ENCODE data around the gene TPM4. TPM values are rescaled to one million over a fixed set of nuclear protein-coding genes. Genes with fewer than 3 reads are reported as not detected.
"Not testable (repeated sequence)": the region's sequence is repeated elsewhere in the genome, so short reads cannot be mapped to it uniquely, and the experiment has no call there.

The TPM4 gene
- total RNA-seq, 1 experiment from 2014 or later: 219 TPM

DNA sequence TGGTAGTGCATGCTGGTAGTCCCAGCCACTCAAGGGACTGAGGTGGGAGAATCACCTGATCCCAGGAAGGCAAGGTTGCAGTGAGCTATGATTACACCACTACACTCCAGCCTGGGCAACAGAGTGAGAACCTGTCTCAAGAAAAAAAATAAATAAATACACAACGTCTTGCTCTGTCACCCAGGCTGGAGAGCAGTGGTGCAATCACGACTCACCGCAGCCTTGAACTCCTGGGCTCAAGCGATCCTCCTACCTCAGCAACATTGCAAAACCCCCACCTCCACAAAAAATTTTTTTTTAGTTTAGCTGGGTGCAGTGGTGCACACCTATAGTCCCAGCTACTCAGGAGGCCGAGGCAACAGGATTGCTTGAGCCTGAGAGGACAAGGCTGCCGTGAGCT lies 8.8 kb downstream of the TPM4 start:
- TF ChIP-seq, protein P1, sequence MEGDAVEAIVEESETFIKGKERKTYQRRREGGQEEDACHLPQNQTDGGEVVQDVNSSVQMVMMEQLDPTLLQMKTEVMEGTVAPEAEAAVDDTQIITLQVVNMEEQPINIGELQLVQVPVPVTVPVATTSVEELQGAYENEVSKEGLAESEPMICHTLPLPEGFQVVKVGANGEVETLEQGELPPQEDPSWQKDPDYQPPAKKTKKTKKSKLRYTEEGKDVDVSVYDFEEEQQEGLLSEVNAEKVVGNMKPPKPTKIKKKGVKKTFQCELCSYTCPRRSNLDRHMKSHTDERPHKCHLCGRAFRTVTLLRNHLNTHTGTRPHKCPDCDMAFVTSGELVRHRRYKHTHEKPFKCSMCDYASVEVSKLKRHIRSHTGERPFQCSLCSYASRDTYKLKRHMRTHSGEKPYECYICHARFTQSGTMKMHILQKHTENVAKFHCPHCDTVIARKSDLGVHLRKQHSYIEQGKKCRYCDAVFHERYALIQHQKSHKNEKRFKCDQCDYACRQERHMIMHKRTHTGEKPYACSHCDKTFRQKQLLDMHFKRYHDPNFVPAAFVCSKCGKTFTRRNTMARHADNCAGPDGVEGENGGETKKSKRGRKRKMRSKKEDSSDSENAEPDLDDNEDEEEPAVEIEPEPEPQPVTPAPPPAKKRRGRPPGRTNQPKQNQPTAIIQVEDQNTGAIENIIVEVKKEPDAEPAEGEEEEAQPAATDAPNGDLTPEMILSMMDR (IDR thresholded peaks at IDR 0.05; ENCODE audit: unreplicated experiment): no peak
- Mint-ChIP-seq H3K36me3 (ENCODE audit: insufficient read depth, unreplicated experiment) (peaks cover 92% of the 10 kb centered on the region), H3K4me3 (ENCODE audit: low read depth, unreplicated experiment) (no peak overlapping the region), H3K27me3 (ENCODE audit: unreplicated experiment) (no peaks in the 10 kb centered on the region), H3K27ac (ENCODE audit: unreplicated experiment) (no peak overlapping the region), H3K9me3 (ENCODE audit: low read depth, unreplicated experiment) (no peaks in the 10 kb centered on the region), H3K4me1 (ENCODE audit: low read depth, unreplicated experiment) (peaks cover 34% of the 10 kb centered on the region)
- intact Hi-C loops (cut with micrococcal nuclease; ENCODE audit: unreplicated experiment): no loop called here
- BruUV-seq (replicated peaks): no TSS peak
- CTCF ChIA-PET: interaction anchor here (0.6 kb wide), 1 partner anchor 14 kb away, joined by 11 read pairs; no protein-coding TSS in a partner anchor
- no peak for DNase-seq

DNA sequence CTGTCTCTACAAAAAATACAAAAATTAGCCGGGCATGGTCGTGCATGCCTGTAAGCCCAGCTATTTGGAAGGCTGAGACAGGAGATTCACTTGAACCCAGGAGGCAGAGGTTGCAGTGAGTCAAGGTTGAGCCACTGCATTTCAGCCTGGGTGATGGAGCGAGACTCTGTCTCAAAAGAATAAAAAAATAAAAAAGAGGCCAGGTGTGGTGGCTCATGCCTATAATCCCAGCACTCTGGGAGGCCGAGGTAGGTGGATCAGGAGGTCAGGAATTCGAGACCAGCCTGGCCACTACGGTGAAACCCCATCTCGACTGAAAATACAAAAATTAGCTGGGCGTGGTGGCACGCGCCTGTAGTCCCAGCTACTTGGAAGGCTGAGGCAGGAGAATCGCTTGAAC lies 11.1 kb downstream of the TPM4 start:
- CTCF ChIA-PET: interaction anchor here (2.3 kb wide), 1 partner anchor 17 kb away, joined by 9 read pairs; no protein-coding TSS in a partner anchor
- Mint-ChIP-seq H3K36me3 (ENCODE audit: insufficient read depth, unreplicated experiment) (peaks cover 87% of the 10 kb centered on the region), H3K4me3 (ENCODE audit: low read depth, unreplicated experiment) (peak overlapping the region; percentile 55), H3K4me1 (ENCODE audit: low read depth, unreplicated experiment) (peaks cover 34% of the 10 kb centered on the region), H3K27ac (ENCODE audit: unreplicated experiment) (peak overlapping the region; percentile 95)
- H3K9me3 Mint-ChIP-seq (ENCODE audit: low read depth, unreplicated experiment); BruUV-seq (replicated peaks); intact Hi-C loops (cut with micrococcal nuclease; ENCODE audit: unreplicated experiment); DNase-seq; H3K27me3 Mint-ChIP-seq (ENCODE audit: unreplicated experiment): not testable (repeated sequence)

DNA sequence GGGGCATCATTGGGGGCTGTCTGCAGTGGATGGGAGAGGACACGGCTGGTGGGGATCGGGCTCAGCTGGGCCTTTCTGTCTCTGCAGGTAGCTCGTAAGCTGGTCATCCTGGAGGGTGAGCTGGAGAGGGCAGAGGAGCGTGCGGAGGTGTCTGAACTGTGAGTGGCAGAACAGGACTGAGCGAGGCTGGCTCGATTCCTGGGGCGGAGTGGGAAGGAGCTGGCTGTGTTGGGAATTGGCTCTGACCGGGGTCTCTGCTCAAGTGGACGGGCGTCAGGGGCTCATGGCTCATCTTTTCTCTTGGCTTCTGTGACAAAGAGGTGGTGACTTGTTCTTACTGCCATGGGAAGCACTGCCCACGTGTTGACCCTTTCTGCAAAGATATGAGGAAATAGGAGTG lies 11.6 kb downstream of the TPM4 start:
- TF ChIP-seq, protein P1 (IDR thresholded peaks at IDR 0.05; ENCODE audit: unreplicated experiment): no peak
- intact Hi-C loops (cut with micrococcal nuclease; ENCODE audit: unreplicated experiment): loop anchor here (1.0 kb wide), 1 partner anchor 23 kb away; the partner anchor contains the start of gene RAB8A
- Mint-ChIP-seq H3K36me3 (ENCODE audit: insufficient read depth, unreplicated experiment) (peaks cover 87% of the 10 kb centered on the region), H3K4me1 (ENCODE audit: low read depth, unreplicated experiment) (peaks cover 34% of the 10 kb centered on the region), H3K27ac (ENCODE audit: unreplicated experiment) (peak overlapping the region; percentile 95), H3K27me3 (ENCODE audit: unreplicated experiment) (no peaks in the 10 kb centered on the region), H3K9me3 (ENCODE audit: low read depth, unreplicated experiment) (no peaks in the 10 kb centered on the region), H3K4me3 (ENCODE audit: low read depth, unreplicated experiment) (peak overlapping the region; percentile 55)
- peak; percentile 33 for DNase-seq
- no TSS peak for BruUV-seq (replicated peaks)
- CTCF ChIA-PET: interaction anchor here (1.6 to 2.3 kb wide), 2 partner anchors 17 to 21 kb away, joined by 8 to 9 read pairs; no protein-coding TSS in a partner anchor

DNA sequence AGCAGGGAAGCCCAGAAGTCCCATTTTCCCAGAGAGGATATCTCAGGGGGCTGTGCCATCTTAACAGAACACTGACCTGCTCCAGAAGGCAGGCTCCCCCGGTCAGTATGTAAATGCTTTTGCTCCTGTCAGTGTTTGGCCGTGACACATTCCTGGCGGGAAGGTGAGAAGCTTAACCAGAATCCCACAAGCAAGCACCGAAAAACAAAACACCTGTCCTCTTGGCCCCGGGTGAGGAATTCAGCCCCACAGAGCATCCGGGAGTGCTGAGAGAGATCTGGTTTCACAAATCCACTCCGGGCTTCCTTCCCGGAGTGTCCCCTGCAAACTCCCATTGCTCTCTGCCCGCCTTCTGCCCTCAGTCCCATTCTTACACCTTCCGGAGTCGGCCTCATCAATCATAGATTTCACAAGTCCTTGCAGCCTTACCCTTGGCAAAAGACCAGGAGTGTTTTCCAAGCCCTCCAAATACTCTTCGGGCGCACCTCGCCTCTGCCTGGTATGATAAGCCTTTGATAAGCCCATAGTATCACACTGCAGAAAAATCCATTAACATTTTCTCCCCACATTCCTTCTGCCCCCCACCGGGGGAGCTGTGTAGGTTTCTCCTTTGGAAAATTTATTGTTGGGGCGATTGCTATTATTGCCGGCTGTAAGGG lies 12.2 kb downstream of the TPM4 start:
- CTCF ChIA-PET: interaction anchor here (0.5 to 2.3 kb wide), 5 partner anchors 13 to 26 kb away, joined by 3 to 9 read pairs (median 4); no protein-coding TSS in a partner anchor
- Mint-ChIP-seq H3K27me3 (ENCODE audit: unreplicated experiment) (no peaks in the 10 kb centered on the region), H3K4me1 (ENCODE audit: low read depth, unreplicated experiment) (peaks cover 34% of the 10 kb centered on the region), H3K4me3 (ENCODE audit: low read depth, unreplicated experiment) (peak overlapping the region; percentile 55), H3K36me3 (ENCODE audit: insufficient read depth, unreplicated experiment) (peaks cover 87% of the 10 kb centered on the region), H3K9me3 (ENCODE audit: low read depth, unreplicated experiment) (no peaks in the 10 kb centered on the region), H3K27ac (ENCODE audit: unreplicated experiment) (peak overlapping the region; percentile 95)
- no TSS peak for BruUV-seq (replicated peaks)
- intact Hi-C loops (cut with micrococcal nuclease; ENCODE audit: unreplicated experiment): loop anchor here (1.0 kb wide), 1 partner anchor 23 kb away; the partner anchor contains the start of gene RAB8A
- DNase-seq: peak; percentile 78
- TF ChIP-seq, protein P1 (IDR thresholded peaks at IDR 0.05; ENCODE audit: unreplicated experiment): no peak

Data from Calu3 (cell line).